ENCODE results near the gene EZH1. TPM values are rescaled to one million over a fixed set of nuclear protein-coding genes. Genes with fewer than 3 reads are reported as not detected.

EZH1 gene
- total RNA-seq: 100 to 1,000 TPM in 1 of 6 donors, 10 to 100 TPM in 5; 30.7 to 122 (median 55.0) TPM

GRCh38 chr17:42744806-42745617, at the start of gene EZH1:
Gene EZH1 (minus strand): TSS chr17:42745040. CDS start chr17:42728941, 16,099 bp downstream.
- H3K27me3 ChIP-seq: no peaks in the 10 kb centered on the region
- H3K36me3 ChIP-seq: no peaks in the 10 kb centered on the region
- H3K4me1 ChIP-seq: peaks cover 42 to 48% (median 44%) of the 10 kb centered on the region in 4 donors
- ATAC-seq (ENCODE audit: low FRiP score in 2 of 2): peak; percentile 98
- peak; percentile 91 to 98 for DNase-seq
- peak within 1 kb of the TSS; percentile 90 to 97 (median 95) for H3K27ac ChIP-seq
- 9 to 13% methylated on average over 18 to 39 of the region's 50 CpGs for WGBS, 2 donors
- H3K9me3 ChIP-seq: no peaks in the 10 kb centered on the region
- TF ChIP-seq EP300 (IDR thresholded peaks at IDR 0.05) (peak in 1 of 4 donors; percentile 44), POLR2AphosphoS5 (IDR thresholded peaks at IDR 0.05) (peak; percentile 88 to 94), CTCF (IDR thresholded peaks at IDR 0.05) (peak in 4 of 6 experiments; percentile 35 to 56 (median 47)), POLR2A (IDR thresholded peaks at IDR 0.05) (peak in 3 of 4 donors; percentile 47 to 94 (median 74))
- H3K4me3 ChIP-seq: peak within 1 kb of the TSS; percentile 65 to 90 (median 70)

GRCh38 chr17:42792545-42792944, 47.7 kb upstream of the EZH1 start:
- H3K9me3 ChIP-seq: no peaks in the 10 kb centered on the region
- H3K27ac ChIP-seq: no peak overlapping the region
- H3K27me3 ChIP-seq: no peaks in the 10 kb centered on the region
- TF ChIP-seq POLR2A (IDR thresholded peaks at IDR 0.05) (no peak), CTCF (IDR thresholded peaks at IDR 0.05) (no peak), EP300 (IDR thresholded peaks at IDR 0.05) (no peak), POLR2AphosphoS5 (IDR thresholded peaks at IDR 0.05) (no peak)
- no peak overlapping the region for H3K4me3 ChIP-seq
- peaks cover 6 to 13% (median 10%) of the 10 kb centered on the region in 4 donors for H3K4me1 ChIP-seq
- H3K36me3 ChIP-seq: peaks cover 0 to 8% (median 0%) of the 10 kb centered on the region in 4 donors
- WGBS, 2 donors: 68 to 77% methylated on average over 5 of the region's 5 CpGs
- DNase-seq (no peak), ATAC-seq (ENCODE audit: low FRiP score in 2 of 2) (no peak)

GRCh38 chr17:42791948-42792347, 47.1 kb upstream of the EZH1 start:
- 75 to 83% methylated on average over 2 of the region's 2 CpGs for WGBS, 2 donors

GRCh38 chr17:42787266-42787665, 42.4 kb upstream of the EZH1 start:
- no peak for ATAC-seq (ENCODE audit: low FRiP score in 2 of 2)
- peaks cover 4 to 20% (median 11%) of the 10 kb centered on the region in 4 donors for H3K4me1 ChIP-seq
- H3K27ac ChIP-seq: no peak overlapping the region
- no peaks in the 10 kb centered on the region for H3K9me3 ChIP-seq
- no peak overlapping the region for H3K4me3 ChIP-seq
- 86 to 91% methylated on average over 10 to 11 of the region's 11 CpGs for WGBS, 2 donors
- TF ChIP-seq POLR2AphosphoS5 (IDR thresholded peaks at IDR 0.05) (no peak), EP300 (IDR thresholded peaks at IDR 0.05) (no peak), POLR2A (IDR thresholded peaks at IDR 0.05) (no peak), CTCF (IDR thresholded peaks at IDR 0.05) (no peak)
- peak in 1 of 2 donors; percentile 12 for DNase-seq
- no peaks in the 10 kb centered on the region for H3K36me3 ChIP-seq
- H3K27me3 ChIP-seq: peaks cover 0 to 36% (median 6%) of the 10 kb centered on the region in 4 donors

More at GRCh38 chr17:42791948-42792347, 47.1 kb upstream of the EZH1 start:
- peaks cover 0 to 8% (median 0%) of the 10 kb centered on the region in 4 donors for H3K36me3 ChIP-seq
- peaks cover under 1 to 7% (median 4%) of the 10 kb centered on the region in 4 donors for H3K4me1 ChIP-seq
- no peaks in the 10 kb centered on the region for H3K9me3 ChIP-seq
- TF ChIP-seq EP300 (IDR thresholded peaks at IDR 0.05): no peak
- no peak for TF ChIP-seq CTCF (IDR thresholded peaks at IDR 0.05)
- no peak overlapping the region for H3K27ac ChIP-seq
- DNase-seq (no peak), ATAC-seq (ENCODE audit: low FRiP score in 2 of 2) (no peak)
- H3K27me3 ChIP-seq: no peaks in the 10 kb centered on the region
- H3K4me3 ChIP-seq: no peak overlapping the region

Data from upper lobe of left lung (tissue), 6 donors.